K562 (cell line): ENCODE data around the gene CRKL. TPM values are rescaled to one million over a fixed set of nuclear protein-coding genes. Genes with fewer than 3 reads are reported as not detected.

Experiments
- CBX3 ChIP-seq, 2 experiments: IDR thresholded peaks; 1 replicate in 1 of 2; 2 replicates in 1 of 2; pipeline ENCODE4 v1.6.1; 2012; ENCODE audit warnings: inconsistent platforms in 2 of 2, low read length in 2 of 2, borderline replicate concordance in 1 of 2, control low read depth in 1 of 2
- HDAC3 ChIP-seq: fragments of 450-650 bp; IDR thresholded peaks from 2 replicates; pipeline ENCODE4 v1.6.1; 2018; ENCODE audit warnings: borderline replicate concordance, mild to moderate bottlenecking, moderate library complexity; ENCODE audit not compliant: partially characterized antibody
- HIVEP1 ChIP-seq: fragments of 250-450 bp; sonication (Bioruptor Pico); IDR thresholded peaks from 2 replicates; pipeline ENCODE4 v1.4.0; 2020; ENCODE audit warnings: mild to moderate bottlenecking
- KLF10 ChIP-seq: fragments of 250-450 bp; sonication (Bioruptor Pico); IDR thresholded peaks from 2 replicates; pipeline ENCODE4 v1.6.1; 2021; ENCODE audit warnings: matching md5 sums
- MTF1 ChIP-seq: fragments of 250-450 bp; sonication (Bioruptor Pico); IDR thresholded peaks from 2 replicates; pipeline ENCODE4 v1.9.0; 2021; ENCODE audit warnings: moderate library complexity, mild to moderate bottlenecking, inconsistent platforms, borderline replicate concordance
- NFE2 ChIP-seq: IDR thresholded peaks from 2 replicates; pipeline ENCODE4 v1.6.1; 2014; ENCODE audit warnings: antibody characterized with exemption, low read depth
- SAFB2 ChIP-seq: fragments of 200-400 bp; formaldehyde crosslinking; IDR thresholded peaks from 2 replicates; pipeline ENCODE4 v1.6.1; 2018; ENCODE audit warnings: borderline replicate concordance, low read length, low read depth, moderate library complexity; ENCODE audit not compliant: severe bottlenecking
- ZNF766 ChIP-seq: fragments of 200-800 bp; sonication (Bioruptor generic); conservative IDR thresholded peaks from 2 replicates; pipeline ENCODE4 v1.6.1; 2016; ENCODE audit warnings: missing genetic modification characterization, missing compliant biosample characterization
- polyA plus RNA-seq, 8 experiments: library from polyadenylated mRNA; depleted of rRNA in 4 of 8; stranded (reverse) in 5 of 8; unstranded in 3 of 8; fragments of >200 nt; fragmentation: Nextera tagmentation in 2 of 8; fragmentation: Illumina TruSeq in 1 of 8; extraction: Ambion mirVana in 2 of 8; extraction: Trizol in 1 of 8; gene quantifications; 2 replicates each; pipeline versions ENCODE4 v1.2.1 to v1.2.3, GENCODE V29; 2011 to 2014; ENCODE audit warnings: inconsistent platforms in 1 of 8, missing spikeins in 1 of 8
- total RNA-seq, 7 experiments: library from RNA; depleted of rRNA in 6 of 7; stranded (reverse); fragments of >200 nt in 6 of 7; fragmentation: Illumina TruSeq in 2 of 7; extraction: Trizol in 2 of 7; gene quantifications; 2 replicates each; pipeline versions ENCODE4 v1.2.1 to v1.2.3, GENCODE V29; 2011 to 2021; ENCODE audit warnings: low replicate concordance in 1 of 7
- TF ChIP-seq, protein P1 (sequence below): fragments of 450-650 bp; formaldehyde crosslinking; IDR thresholded peaks from 2 replicates; pipeline ENCODE4 v1.4.0; 2020; ENCODE audit warnings: mild to moderate bottlenecking
- TF ChIP-seq, protein P2 (sequence below): fragments of 200-800 bp; sonication (Bioruptor generic); IDR thresholded peaks from 2 replicates; pipeline ENCODE4 v1.6.1; 2017; ENCODE audit warnings: missing genetic modification characterization, missing compliant biosample characterization
- TF ChIP-seq, protein P3 (sequence below): fragments of 250-450 bp; sonication (Bioruptor Pico); IDR thresholded peaks from 2 replicates; pipeline ENCODE4 v1.5.0; 2021; ENCODE audit warnings: mild to moderate bottlenecking, borderline replicate concordance
- TF ChIP-seq, protein P4 (sequence below): fragments of 450-650 bp; formaldehyde crosslinking; IDR thresholded peaks from 2 replicates; pipeline ENCODE4 v1.4.0; 2020; ENCODE audit warnings: mild to moderate bottlenecking, moderate library complexity
- TF ChIP-seq, protein P5 (sequence below): sonication (generic); formaldehyde crosslinking; IDR thresholded peaks from 2 replicates; pipeline ENCODE4 v1.5.0; 2020; ENCODE audit warnings: missing genetic modification reagents
- TF ChIP-seq, protein P6 (sequence below): sonication (generic); formaldehyde crosslinking; IDR thresholded peaks from 2 replicates; pipeline ENCODE4 v1.8.1; 2022; ENCODE audit warnings: missing genetic modification reagents
- TF ChIP-seq, protein P7 (sequence below): fragments of 250-450 bp; sonication (Bioruptor Pico); IDR thresholded peaks from 2 replicates; pipeline ENCODE4 v1.8.0; 2021; ENCODE audit warnings: moderate library complexity, mild to moderate bottlenecking, inconsistent platforms

CRKL gene
- total and polyA plus RNA-seq, 9 of the 15 experiments (the other 6 are each of a cell fraction or from before 2014, with no cell fraction given) = 100 to 263 (median 124) TPM

DNA sequence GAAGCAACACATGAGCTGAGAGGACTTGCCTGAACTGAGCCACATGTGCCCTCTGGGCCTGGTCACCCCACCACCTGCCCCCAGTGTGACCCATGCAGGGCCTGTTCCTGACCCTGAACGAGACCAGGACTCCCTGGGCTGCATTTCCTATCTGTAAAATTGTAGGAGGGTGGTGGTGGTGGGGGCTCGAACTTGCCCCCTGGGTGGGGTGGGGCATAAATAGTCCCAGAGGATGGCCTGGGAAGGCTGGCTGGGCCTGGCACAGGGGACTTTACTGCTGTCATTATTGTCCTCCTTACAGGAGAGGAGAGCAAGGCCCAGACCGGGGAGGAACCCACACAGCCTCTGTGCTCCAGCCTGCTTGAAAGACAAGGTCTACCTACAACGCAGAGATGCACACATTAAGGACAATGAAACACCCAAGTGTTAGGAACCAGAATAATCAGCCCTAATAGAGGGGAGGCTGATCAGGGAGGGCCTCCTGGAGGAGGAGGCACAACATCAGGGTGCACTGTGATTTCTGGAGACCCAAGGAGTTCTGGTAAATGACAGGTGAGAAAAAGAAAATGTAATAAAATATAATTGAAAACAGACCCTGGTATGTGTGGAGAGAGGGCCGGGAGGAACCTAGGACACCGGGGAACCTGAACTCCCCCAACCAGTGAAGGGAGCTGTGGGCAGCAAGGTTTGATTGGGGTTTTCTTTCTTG, 47.0 kb downstream of the CRKL start (continued):
- TF ChIP-seq, protein P1, sequence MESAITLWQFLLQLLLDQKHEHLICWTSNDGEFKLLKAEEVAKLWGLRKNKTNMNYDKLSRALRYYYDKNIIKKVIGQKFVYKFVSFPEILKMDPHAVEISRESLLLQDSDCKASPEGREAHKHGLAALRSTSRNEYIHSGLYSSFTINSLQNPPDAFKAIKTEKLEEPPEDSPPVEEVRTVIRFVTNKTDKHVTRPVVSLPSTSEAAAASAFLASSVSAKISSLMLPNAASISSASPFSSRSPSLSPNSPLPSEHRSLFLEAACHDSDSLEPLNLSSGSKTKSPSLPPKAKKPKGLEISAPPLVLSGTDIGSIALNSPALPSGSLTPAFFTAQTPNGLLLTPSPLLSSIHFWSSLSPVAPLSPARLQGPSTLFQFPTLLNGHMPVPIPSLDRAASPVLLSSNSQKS (CRISPR knock-in tag) = no peak
- TF ChIP-seq MTF1 (CRISPR knock-in tag) (0 out of 2 replicates have a peak, but pooled peaks have one; percentile 54), HDAC3 (no peak), SAFB2 (no peak), KLF10 (no peak), NFE2 (no peak), CBX3 (IDR thresholded peaks at IDR 0.05; ENCODE audit: borderline replicate concordance in 1 of 2, low read length in 2 of 2) (peak in 1 of 2 experiments; percentile 57; a peak in 1 of 3 replicates), ZNF766 (CRISPR knock-in tag) (no peak), HIVEP1 (no peak)
- TF ChIP-seq, protein P2, sequence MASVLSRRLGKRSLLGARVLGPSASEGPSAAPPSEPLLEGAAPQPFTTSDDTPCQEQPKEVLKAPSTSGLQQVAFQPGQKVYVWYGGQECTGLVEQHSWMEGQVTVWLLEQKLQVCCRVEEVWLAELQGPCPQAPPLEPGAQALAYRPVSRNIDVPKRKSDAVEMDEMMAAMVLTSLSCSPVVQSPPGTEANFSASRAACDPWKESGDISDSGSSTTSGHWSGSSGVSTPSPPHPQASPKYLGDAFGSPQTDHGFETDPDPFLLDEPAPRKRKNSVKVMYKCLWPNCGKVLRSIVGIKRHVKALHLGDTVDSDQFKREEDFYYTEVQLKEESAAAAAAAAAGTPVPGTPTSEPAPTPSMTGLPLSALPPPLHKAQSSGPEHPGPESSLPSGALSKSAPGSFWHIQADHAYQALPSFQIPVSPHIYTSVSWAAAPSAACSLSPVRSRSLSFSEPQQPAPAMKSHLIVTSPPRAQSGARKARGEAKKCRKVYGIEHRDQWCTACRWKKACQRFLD (CRISPR knock-in tag) = no peak
- TF ChIP-seq, protein P3, sequence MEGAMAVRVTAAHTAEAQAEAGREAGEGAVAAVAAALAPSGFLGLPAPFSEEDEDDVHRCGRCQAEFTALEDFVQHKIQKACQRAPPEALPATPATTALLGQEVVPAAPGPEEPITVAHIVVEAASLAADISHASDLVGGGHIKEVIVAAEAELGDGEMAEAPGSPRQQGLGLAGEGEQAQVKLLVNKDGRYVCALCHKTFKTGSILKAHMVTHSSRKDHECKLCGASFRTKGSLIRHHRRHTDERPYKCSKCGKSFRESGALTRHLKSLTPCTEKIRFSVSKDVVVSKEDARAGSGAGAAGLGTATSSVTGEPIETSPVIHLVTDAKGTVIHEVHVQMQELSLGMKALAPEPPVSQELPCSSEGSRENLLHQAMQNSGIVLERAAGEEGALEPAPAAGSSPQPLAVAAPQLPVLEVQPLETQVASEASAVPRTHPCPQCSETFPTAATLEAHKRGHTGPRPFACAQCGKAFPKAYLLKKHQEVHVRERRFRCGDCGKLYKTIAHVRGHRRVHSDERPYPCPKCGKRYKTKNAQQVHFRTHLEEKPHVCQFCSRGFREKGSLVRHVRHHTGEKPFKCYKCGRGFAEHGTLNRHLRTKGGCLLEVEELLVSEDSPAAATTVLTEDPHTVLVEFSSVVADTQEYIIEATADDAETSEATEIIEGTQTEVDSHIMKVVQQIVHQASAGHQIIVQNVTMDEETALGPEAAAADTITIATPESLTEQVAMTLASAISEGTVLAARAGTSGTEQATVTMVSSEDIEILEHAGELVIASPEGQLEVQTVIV (CRISPR knock-in tag) = no peak
- TF ChIP-seq, protein P4, sequence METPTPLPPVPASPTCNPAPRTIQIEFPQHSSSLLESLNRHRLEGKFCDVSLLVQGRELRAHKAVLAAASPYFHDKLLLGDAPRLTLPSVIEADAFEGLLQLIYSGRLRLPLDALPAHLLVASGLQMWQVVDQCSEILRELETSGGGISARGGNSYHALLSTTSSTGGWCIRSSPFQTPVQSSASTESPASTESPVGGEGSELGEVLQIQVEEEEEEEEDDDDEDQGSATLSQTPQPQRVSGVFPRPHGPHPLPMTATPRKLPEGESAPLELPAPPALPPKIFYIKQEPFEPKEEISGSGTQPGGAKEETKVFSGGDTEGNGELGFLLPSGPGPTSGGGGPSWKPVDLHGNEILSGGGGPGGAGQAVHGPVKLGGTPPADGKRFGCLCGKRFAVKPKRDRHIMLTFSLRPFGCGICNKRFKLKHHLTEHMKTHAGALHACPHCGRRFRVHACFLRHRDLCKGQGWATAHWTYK (CRISPR knock-in tag) = 0 out of 2 replicates have a peak, but pooled peaks have one; percentile 28
- TF ChIP-seq, protein P5, sequence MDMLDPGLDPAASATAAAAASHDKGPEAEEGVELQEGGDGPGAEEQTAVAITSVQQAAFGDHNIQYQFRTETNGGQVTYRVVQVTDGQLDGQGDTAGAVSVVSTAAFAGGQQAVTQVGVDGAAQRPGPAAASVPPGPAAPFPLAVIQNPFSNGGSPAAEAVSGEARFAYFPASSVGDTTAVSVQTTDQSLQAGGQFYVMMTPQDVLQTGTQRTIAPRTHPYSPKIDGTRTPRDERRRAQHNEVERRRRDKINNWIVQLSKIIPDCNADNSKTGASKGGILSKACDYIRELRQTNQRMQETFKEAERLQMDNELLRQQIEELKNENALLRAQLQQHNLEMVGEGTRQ (CRISPR knock-in tag) = 0 out of 2 replicates have a peak, but pooled peaks have one; percentile 23
- TF ChIP-seq, protein P6, sequence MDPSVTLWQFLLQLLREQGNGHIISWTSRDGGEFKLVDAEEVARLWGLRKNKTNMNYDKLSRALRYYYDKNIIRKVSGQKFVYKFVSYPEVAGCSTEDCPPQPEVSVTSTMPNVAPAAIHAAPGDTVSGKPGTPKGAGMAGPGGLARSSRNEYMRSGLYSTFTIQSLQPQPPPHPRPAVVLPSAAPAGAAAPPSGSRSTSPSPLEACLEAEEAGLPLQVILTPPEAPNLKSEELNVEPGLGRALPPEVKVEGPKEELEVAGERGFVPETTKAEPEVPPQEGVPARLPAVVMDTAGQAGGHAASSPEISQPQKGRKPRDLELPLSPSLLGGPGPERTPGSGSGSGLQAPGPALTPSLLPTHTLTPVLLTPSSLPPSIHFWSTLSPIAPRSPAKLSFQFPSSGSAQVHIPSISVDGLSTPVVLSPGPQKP (CRISPR knock-in tag) = no peak
- TF ChIP-seq, protein P7, sequence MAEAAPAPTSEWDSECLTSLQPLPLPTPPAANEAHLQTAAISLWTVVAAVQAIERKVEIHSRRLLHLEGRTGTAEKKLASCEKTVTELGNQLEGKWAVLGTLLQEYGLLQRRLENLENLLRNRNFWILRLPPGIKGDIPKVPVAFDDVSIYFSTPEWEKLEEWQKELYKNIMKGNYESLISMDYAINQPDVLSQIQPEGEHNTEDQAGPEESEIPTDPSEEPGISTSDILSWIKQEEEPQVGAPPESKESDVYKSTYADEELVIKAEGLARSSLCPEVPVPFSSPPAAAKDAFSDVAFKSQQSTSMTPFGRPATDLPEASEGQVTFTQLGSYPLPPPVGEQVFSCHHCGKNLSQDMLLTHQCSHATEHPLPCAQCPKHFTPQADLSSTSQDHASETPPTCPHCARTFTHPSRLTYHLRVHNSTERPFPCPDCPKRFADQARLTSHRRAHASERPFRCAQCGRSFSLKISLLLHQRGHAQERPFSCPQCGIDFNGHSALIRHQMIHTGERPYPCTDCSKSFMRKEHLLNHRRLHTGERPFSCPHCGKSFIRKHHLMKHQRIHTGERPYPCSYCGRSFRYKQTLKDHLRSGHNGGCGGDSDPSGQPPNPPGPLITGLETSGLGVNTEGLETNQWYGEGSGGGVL (CRISPR knock-in tag) = no peak
